ENCODE data around the gene STK32A.

DNA sequence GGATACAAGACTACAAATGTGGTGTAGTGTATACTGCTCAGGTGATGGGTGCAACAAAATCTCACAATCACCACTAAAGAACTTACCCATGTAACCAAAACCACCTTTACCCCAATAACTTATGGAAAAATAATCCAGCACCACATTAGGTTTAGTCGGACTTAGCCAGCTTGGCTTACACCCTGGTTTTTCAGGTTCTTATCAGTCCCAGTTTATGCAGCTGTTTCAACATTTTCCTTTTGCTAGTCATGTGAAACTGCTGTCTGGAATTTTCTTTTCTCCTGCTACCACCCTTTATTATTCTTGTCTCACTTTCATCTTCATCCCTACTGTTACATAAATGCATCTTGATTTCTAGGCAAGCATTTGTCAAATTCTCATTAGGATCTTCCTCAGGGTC lies 51.5 kb downstream of the STK32A start:
- TF ChIP-seq CTCF (IDR thresholded peaks at IDR 0.05; ENCODE audit: low read depth, low read length, missing input control) (no peak), TAF1 (conservative IDR thresholded peaks at IDR 0.05) (no peak), MAX (IDR thresholded peaks at IDR 0.05) (no peak), HNF4G (IDR thresholded peaks at IDR 0.05) (no peak), RAD21 (IDR thresholded peaks at IDR 0.05) (no peak), ZBTB33 (IDR thresholded peaks at IDR 0.05) (no peak), YY1 (IDR thresholded peaks at IDR 0.05) (no peak)
- TF ChIP-seq, protein P1, sequence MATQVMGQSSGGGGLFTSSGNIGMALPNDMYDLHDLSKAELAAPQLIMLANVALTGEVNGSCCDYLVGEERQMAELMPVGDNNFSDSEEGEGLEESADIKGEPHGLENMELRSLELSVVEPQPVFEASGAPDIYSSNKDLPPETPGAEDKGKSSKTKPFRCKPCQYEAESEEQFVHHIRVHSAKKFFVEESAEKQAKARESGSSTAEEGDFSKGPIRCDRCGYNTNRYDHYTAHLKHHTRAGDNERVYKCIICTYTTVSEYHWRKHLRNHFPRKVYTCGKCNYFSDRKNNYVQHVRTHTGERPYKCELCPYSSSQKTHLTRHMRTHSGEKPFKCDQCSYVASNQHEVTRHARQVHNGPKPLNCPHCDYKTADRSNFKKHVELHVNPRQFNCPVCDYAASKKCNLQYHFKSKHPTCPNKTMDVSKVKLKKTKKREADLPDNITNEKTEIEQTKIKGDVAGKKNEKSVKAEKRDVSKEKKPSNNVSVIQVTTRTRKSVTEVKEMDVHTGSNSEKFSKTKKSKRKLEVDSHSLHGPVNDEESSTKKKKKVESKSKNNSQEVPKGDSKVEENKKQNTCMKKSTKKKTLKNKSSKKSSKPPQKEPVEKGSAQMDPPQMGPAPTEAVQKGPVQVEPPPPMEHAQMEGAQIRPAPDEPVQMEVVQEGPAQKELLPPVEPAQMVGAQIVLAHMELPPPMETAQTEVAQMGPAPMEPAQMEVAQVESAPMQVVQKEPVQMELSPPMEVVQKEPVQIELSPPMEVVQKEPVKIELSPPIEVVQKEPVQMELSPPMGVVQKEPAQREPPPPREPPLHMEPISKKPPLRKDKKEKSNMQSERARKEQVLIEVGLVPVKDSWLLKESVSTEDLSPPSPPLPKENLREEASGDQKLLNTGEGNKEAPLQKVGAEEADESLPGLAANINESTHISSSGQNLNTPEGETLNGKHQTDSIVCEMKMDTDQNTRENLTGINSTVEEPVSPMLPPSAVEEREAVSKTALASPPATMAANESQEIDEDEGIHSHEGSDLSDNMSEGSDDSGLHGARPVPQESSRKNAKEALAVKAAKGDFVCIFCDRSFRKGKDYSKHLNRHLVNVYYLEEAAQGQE (IDR thresholded peaks at IDR 0.05) = no peak

All from liver (tissue), 3 donors.